ENCODE measurements around the gene PPP1R3E.

Gene PPP1R3E

GRCh38 chr14:23306412-23307145, 3.9 kb upstream of the PPP1R3E start, which contains the start of gene BCL2L2:
TSS of gene BCL2L2 (plus strand) at chr14:23306833. CDS start at chr14:23307768, 935 bp downstream.
- Histone ChIP-seq H3K4me1 (ENCODE audit: control insufficient read depth, insufficient read depth, low read length, poor library complexity, severe bottlenecking) (peaks cover 14% of the 10 kb centered on the region), H3K36me3 (ENCODE audit: control insufficient read depth, insufficient read depth, low read length) (peaks cover 40% of the 10 kb centered on the region), H3K4me3 (ENCODE audit: extremely low read depth, insufficient read depth, low read length, poor library complexity, severe bottlenecking) (peak within 1 kb of the TSS; percentile 86), H3K9me3 (ENCODE audit: control insufficient read depth, low read length) (no peaks in the 10 kb centered on the region), H3K27ac (ENCODE audit: low read depth, low read length, severe bottlenecking) (peak within 1 kb of the TSS; percentile 72)
- 1 to 2% methylated on average over 19 to 23 of the region's 24 CpGs for WGBS, 2 experiments (ENCODE audit: insufficient coverage in 2 of 2)

- Histone ChIP-seq H3K27ac (ENCODE audit: low read depth, low read length, severe bottlenecking) (peak overlapping the region; percentile 96), H3K4me1 (ENCODE audit: control insufficient read depth, insufficient read depth, low read length, poor library complexity, severe bottlenecking) (peaks cover 11% of the 10 kb centered on the region), H3K4me3 (ENCODE audit: extremely low read depth, insufficient read depth, low read length, poor library complexity, severe bottlenecking) (peak overlapping the region; percentile 67), H3K9me3 (ENCODE audit: control insufficient read depth, low read length) (no peaks in the 10 kb centered on the region), H3K36me3 (ENCODE audit: control insufficient read depth, insufficient read depth, low read length) (peaks cover 8% of the 10 kb centered on the region)
- WGBS, 2 experiments (ENCODE audit: insufficient coverage in 2 of 2), result 0 to 1% methylated on average over 19 to 23 of the region's 25 CpGs
Observed at GRCh38 chr14:23301969-23302289, 730 bp downstream of the PPP1R3E start.

DNA sequence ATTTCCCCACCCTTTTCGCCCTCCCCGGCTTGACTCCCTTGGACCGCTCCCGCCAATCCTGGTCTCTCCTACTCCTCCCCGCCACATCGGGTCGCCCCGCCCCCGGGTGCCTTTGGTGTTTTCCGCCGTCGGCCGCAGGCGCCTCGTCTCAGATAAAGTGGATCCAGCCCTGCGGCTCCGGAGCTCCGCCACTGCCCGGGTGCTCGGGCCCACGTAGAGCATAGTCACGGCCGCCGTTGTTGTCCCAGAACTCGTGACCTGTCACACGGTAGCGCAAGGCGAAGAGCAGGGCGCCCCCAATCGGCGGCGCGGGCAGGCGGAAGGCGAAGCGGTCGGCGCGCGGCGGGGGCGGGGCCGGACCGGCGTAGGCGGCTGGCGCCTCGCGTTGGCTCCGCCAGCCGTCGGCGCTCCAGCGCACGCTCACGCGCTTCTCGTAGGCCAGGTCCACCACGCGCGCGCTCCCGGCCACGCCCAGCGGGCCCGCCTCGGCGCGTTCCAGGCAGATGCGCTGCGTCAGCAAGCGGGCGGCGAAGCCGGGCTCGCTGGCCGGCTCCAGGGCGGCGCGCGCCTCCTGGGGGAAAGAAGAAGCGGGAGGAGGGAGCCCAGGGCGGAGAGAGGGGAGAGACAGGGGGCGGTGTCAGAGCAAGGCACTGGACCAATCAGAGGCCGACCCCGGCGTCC, 1.2 kb downstream of the PPP1R3E start:
- H3K4me3 ChIP-seq (ENCODE audit: extremely low read depth, insufficient read depth, low read length, poor library complexity, severe bottlenecking), result peak overlapping the region; percentile 67
- peak overlapping the region; percentile 96 for H3K27ac ChIP-seq (ENCODE audit: low read depth, low read length, severe bottlenecking)
- no peaks in the 10 kb centered on the region for H3K9me3 ChIP-seq (ENCODE audit: control insufficient read depth, low read length)
- WGBS, 2 experiments (ENCODE audit: insufficient coverage in 2 of 2), result 0 to 1% methylated on average over 65 to 78 of the region's 87 CpGs
- peaks cover 11% of the 10 kb centered on the region for H3K4me1 ChIP-seq (ENCODE audit: control insufficient read depth, insufficient read depth, low read length, poor library complexity, severe bottlenecking)
- peaks cover 8% of the 10 kb centered on the region for H3K36me3 ChIP-seq (ENCODE audit: control insufficient read depth, insufficient read depth, low read length)

DNA sequence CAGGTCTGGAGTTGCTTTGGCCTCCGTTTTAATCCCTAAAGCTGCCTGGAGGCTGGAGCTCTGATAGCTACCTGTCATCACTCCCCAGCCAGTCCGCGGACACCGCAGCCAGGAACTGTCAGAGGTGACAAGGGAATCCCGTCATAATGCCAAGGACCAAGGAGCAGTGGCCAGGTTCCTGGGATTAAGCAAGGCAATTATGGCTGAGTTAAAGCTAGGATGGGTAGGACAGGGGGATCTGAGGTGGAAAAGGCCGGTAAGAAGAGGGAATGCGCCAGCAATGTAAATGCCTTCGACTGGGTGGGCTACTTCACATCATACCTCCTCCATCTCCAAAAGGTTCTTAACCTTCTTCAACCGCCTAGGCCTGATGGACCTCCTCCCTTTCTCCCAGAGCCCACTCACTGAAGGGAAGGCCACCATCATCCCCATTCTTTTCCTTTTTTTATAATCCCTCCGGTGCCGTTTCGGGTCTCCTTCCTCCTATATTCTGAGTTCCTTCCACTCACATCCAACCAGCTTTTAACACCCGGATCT, 1.9 kb downstream of the PPP1R3E start:
- peaks cover 8% of the 10 kb centered on the region for H3K36me3 ChIP-seq (ENCODE audit: control insufficient read depth, insufficient read depth, low read length)
- WGBS, 2 experiments (ENCODE audit: insufficient coverage in 2 of 2), result 13 to 21% methylated on average over 2 to 9 of the region's 13 CpGs
- peak overlapping the region; percentile 80 for H3K27ac ChIP-seq (ENCODE audit: low read depth, low read length, severe bottlenecking)
- H3K9me3 ChIP-seq (ENCODE audit: control insufficient read depth, low read length), result no peaks in the 10 kb centered on the region
- peaks cover 11% of the 10 kb centered on the region for H3K4me1 ChIP-seq (ENCODE audit: control insufficient read depth, insufficient read depth, low read length, poor library complexity, severe bottlenecking)
- H3K4me3 ChIP-seq (ENCODE audit: extremely low read depth, insufficient read depth, low read length, poor library complexity, severe bottlenecking), result peak overlapping the region; percentile 52

DNA sequence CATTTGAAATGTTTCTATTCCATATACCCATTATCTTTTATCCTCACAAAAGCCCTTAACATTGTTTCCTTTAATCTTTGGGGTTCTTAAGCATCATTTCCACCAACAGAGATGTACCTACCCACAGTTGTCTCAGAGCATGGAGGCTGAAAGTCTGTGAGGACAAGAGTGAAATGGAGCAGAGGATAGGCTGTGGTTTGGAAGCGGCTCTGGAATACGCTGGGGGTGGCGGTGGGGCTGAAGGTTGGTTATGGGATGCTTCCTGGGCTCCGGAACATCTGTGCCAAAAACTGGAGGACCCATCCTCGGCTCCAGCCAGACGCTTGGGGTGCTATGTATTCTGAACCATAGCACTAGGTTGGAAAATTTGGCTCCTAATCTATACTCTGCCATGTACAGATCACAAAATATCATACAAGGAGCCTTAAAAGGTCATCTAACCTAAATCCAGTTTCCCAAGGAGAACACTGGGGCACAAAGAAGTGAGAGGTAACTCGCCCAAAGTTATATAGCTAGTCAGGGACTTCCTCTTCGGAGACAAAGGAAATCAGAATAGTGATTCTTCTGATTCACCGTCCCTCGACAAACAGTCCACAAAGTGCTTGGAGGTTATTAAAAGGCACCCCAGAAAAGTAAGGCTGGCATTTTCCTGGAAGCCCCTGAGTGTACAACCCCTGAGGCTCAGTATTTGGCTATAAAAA, 2.5 kb downstream of the PPP1R3E start:
- H3K27ac ChIP-seq (ENCODE audit: low read depth, low read length, severe bottlenecking), result peak overlapping the region; percentile 80
- H3K4me3 ChIP-seq (ENCODE audit: extremely low read depth, insufficient read depth, low read length, poor library complexity, severe bottlenecking), result peak overlapping the region; percentile 52
- peaks cover 14% of the 10 kb centered on the region for H3K4me1 ChIP-seq (ENCODE audit: control insufficient read depth, insufficient read depth, low read length, poor library complexity, severe bottlenecking)
- no peaks in the 10 kb centered on the region for H3K9me3 ChIP-seq (ENCODE audit: control insufficient read depth, low read length)
- 84 to 93% methylated on average over 7 to 8 of the region's 10 CpGs for WGBS, 2 experiments (ENCODE audit: insufficient coverage in 2 of 2)
- H3K36me3 ChIP-seq (ENCODE audit: control insufficient read depth, insufficient read depth, low read length), result peaks cover 8% of the 10 kb centered on the region

DNA sequence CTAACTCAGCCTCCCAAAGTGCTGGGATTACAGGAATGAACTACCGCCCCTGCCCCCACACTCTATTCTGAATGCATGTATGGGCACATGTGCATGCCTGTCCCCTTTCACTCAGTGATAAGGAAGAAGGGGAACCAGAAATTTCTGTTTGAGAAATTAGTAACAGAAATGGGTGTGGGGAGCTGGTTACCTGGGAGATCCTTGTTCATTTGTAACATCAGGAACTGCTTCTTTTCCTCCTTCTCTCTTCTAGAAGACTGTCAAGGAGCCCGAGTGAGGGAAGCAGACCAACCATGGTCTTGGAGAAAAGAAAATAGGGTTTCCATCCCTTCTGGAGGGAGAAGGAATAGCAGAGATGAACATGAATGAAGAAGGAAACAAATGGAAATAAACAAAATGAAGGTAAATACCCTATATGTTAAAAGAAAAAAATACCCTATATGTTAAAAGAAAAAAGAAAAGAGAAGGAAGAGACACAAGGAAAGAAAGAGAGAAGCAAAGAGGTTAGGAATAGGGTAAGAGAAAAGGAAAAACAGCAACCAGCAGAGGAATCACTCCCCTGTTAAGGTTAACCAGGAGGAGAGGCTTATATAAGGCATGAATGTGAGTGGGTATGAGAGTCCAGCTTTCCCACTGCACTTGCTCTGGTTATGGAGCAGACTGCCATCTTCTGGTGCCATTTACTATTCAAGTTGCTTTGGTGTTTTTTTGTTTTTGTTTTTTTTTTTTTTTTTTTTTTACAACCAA, 3.3 kb downstream of the PPP1R3E start:
- Histone ChIP-seq H3K4me3 (ENCODE audit: extremely low read depth, insufficient read depth, low read length, poor library complexity, severe bottlenecking) (no peak overlapping the region), H3K4me1 (ENCODE audit: control insufficient read depth, insufficient read depth, low read length, poor library complexity, severe bottlenecking) (peaks cover 18% of the 10 kb centered on the region), H3K27ac (ENCODE audit: low read depth, low read length, severe bottlenecking) (no peak overlapping the region), H3K9me3 (ENCODE audit: control insufficient read depth, low read length) (no peaks in the 10 kb centered on the region), H3K36me3 (ENCODE audit: control insufficient read depth, insufficient read depth, low read length) (peaks cover 8% of the 10 kb centered on the region)
- WGBS, 2 experiments (ENCODE audit: insufficient coverage in 2 of 2), result 78% methylated on average over 1 of the region's 2 CpGs; no CpG with 5 or more reads in 1 of the 2 experiments

DNA sequence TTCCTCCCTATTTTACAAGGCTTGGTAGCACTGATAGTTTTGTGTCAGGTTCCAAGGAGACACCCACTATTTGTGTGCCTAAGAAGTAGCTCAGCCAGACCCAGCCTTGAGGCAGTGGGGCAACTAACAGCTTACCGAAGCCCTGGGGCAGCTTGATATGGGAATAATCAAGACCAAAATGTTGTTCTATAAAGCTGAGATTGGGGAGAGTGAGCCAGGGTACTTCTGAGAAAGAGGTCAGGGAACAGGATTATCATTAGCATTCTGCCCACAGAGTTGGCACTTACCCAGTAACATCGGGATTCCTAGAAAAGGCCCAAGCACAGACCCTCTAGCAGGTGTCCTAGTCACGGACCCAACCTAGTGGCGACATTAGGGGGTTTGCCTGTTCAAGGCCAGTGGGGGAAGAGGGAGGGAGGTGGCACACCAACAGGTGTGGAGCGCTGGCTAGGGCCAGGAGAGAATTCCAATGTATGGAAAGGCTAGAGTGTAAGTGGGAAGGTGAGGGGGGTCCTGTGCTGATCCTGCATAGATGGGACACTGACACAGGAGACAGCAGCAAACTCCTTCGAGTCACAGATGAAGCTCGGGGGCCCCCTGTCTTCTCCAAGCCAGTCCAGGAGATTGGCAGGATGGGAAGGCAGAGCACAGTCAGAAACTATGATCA, 4.9 kb downstream of the PPP1R3E start:
- 95 to 96% methylated on average over 5 of the region's 7 CpGs for WGBS, 2 experiments (ENCODE audit: insufficient coverage in 2 of 2)
- Histone ChIP-seq H3K4me1 (ENCODE audit: control insufficient read depth, insufficient read depth, low read length, poor library complexity, severe bottlenecking) (peaks cover 18% of the 10 kb centered on the region), H3K36me3 (ENCODE audit: control insufficient read depth, insufficient read depth, low read length) (peaks cover 8% of the 10 kb centered on the region), H3K9me3 (ENCODE audit: control insufficient read depth, low read length) (no peaks in the 10 kb centered on the region), H3K27ac (ENCODE audit: low read depth, low read length, severe bottlenecking) (no peak overlapping the region), H3K4me3 (ENCODE audit: extremely low read depth, insufficient read depth, low read length, poor library complexity, severe bottlenecking) (no peak overlapping the region)

DNA sequence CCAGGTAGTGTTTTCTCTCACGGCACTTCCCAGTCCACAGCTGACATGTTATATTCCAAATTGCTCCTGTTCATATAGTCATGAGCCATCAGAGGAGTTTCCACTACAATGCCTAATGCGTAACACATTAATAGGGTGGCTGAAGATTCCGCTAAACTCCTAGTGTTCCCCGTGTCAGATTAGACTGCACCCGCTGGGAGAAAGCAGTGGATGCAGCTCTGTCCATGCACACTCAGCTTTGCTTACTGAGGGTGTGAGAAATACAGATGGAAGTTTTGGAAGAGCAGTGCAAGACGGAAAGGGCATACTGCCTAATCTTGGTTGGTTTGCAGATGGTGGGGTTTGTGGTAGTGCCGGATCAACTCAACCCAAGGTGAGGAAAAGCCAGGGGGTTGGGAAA, 5.6 kb downstream of the PPP1R3E start:
- Histone ChIP-seq H3K9me3 (ENCODE audit: control insufficient read depth, low read length) (no peaks in the 10 kb centered on the region), H3K36me3 (ENCODE audit: control insufficient read depth, insufficient read depth, low read length) (peaks cover 8% of the 10 kb centered on the region)
- WGBS, 2 experiments (ENCODE audit: insufficient coverage in 2 of 2), result 91 to 95% methylated on average over 6 to 7 of the region's 7 CpGs

GRCh38 chr14:23296012-23296777, 6.5 kb downstream of the PPP1R3E start:
- H3K4me1 ChIP-seq (ENCODE audit: control insufficient read depth, insufficient read depth, low read length, poor library complexity, severe bottlenecking), result peaks cover 18% of the 10 kb centered on the region
- 89 to 91% methylated on average over 6 of the region's 7 CpGs for WGBS, 2 experiments (ENCODE audit: insufficient coverage in 2 of 2)
- H3K27ac ChIP-seq (ENCODE audit: low read depth, low read length, severe bottlenecking), result no peak overlapping the region
- peaks cover 8% of the 10 kb centered on the region for H3K36me3 ChIP-seq (ENCODE audit: control insufficient read depth, insufficient read depth, low read length)
- H3K9me3 ChIP-seq (ENCODE audit: control insufficient read depth, low read length), result no peaks in the 10 kb centered on the region
- H3K4me3 ChIP-seq (ENCODE audit: extremely low read depth, insufficient read depth, low read length, poor library complexity, severe bottlenecking), result no peak overlapping the region

More for the DNA sequence above, 5.6 kb downstream of the PPP1R3E start:
- no peak overlapping the region for H3K27ac ChIP-seq (ENCODE audit: low read depth, low read length, severe bottlenecking)
- H3K4me3 ChIP-seq (ENCODE audit: extremely low read depth, insufficient read depth, low read length, poor library complexity, severe bottlenecking), result no peak overlapping the region
- peaks cover 18% of the 10 kb centered on the region for H3K4me1 ChIP-seq (ENCODE audit: control insufficient read depth, insufficient read depth, low read length, poor library complexity, severe bottlenecking)
